GM18502 (cell line): ENCODE results near the gene NMRK2.
A peak's percentile ranks its signal among the peaks of the same experiment; 100 is the strongest.

Experiments used
- ATAC-seq: cut with Tn5 transposase; IDR thresholded peaks from one replicate; pipeline ENCODE4 v1.9.1; 2021; ENCODE audit warnings: mild to moderate bottlenecking; ENCODE audit not compliant: unreplicated experiment, poor library complexity

NMRK2 gene

DNA sequence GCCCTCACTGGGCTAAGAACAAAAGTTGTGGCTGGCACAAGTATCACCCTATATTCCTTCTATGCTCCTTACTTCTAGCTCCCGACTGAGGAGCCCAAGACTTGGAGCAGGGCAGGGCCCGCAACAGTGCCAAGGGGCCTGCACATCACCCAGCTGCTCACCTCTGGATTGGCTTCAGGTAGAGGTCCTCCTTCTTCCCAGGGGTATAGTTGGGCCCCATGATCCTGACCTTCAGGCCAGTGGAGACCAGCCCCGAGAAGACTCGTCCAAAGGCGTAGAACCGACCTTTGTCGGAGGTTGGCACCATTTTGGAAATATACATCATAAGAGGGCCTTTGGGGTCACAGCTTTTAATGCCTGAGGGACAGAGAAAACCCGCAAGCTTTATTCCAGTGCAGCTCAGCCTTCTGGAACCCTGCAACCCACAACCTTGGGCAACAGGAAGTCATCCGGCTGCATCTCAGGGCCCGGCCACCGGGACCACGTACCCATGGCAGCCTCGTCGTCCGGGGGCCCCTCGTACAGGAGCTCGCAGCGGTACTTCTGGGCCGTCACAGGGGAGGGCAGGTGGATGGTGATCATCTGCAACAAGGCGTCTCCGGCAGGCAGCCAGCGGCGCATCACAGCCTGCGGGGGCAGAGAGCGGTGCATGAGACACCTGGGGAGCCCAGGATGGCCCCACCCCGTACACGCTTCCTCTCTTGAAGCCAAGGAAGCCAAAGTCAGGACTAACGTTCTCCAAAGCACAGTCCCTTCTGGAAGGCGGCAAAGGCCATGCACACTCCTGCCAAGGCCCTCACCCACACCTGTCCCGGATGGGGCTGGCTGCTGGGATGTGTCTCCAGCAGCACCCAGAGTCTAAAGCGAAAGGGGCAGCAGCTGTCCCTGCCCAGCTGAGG lies 47.7 kb downstream of the NMRK2 start:
- no peak for ATAC-seq

DNA sequence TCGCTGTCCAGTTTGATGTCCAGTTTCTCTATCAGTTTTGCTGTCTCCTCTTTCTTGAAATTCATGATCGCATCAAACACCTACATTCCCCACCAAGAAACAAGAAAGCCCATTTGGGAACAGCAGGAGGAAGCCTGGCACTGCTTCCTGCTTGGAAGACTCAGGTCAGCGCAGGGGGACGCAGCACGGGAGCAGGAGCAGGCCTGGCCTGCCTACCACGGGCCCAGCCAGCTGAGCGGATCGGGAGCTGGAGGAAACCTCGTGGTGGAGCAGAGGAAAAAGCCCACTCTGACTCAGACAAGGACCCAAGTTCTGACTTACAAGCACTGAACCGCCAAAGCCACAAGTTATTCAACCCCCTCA lies 48.5 kb downstream of the NMRK2 start:
- no peak for ATAC-seq

DNA sequence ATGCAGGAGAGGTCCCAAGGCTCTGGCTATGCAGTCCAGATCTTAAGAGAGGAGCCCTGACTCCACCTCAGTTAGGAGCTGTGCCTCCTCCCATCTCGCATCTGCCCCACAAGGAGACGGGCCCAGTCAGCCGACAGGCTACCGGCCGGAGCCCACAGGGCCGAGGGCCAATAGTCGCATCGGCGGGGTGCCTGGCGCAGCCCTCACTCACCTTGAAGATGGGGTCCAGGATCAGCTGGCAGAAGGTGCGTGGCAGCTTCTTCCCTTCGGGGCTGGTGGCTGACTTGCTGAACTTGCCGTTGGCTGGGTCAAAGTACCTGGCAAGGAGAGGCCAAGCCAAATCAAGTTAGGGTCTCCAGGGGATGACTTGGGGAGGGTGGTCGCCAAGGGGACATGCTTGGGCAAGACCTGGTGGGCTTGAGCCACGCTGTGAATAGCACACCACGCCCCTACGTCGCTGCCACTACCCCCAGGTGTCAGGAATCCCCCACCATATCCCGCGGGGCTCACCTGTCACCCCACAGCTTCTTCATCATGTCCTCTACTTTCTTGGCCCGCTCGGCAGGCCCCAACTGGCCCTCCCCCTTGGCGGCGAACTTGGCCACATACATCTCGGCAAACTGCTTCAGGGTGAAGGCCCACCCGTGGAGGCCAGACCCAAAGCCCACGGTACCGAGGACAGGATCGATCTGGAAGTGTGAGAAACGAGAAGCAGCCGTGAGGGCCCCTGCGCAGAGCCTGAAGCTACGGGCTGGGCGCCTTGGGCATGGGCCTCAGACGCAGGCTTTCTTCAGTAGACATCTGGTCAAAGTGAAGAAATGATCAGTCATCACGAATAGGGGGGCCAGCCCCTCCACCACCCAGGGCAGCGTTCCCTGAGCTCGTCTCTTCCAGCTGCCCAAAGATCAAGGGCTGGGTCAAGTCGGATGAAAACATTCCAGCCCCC lies 49.1 kb downstream of the NMRK2 start:
- ATAC-seq, result no peak

DNA sequence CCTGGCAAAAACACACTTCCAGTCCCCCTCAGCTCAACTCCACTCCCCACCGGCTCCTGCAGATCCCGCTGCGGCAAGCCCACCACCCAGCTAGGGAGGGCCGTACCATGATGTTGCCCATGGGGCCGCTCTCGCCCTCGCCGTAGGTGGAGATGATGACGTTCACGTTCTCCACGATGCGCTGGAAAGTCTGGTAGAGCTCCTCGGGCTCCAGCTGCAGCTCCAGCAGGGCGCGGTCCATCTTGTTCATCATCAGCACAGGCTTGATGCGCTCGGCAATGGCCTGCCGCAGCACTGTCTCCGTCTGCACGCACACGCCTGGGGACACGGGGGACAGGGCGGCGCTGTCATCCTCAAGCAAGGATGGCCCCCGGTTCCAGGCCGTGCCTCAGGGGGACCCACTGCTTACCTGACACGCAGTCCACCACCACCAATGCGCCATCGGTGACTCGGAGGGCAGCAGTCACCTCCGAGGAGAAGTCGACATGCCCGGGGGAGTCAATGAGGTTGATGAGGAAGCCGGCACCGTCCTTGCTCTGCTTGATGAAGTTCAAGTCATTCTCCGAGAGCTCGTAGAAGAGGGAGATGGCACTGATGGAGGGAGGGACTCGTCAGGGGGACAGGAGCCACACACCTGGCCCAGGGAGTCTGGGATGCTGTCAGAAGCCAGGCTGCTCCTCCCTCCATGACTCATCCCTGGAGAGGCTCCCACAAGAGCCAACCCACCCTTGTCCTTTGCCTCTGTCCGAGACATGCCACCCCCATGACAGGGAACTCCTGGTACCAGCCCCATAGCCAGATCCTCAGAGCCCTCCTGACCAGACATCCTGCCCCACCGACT lies 50.1 kb downstream of the NMRK2 start:
- no peak for ATAC-seq

DNA sequence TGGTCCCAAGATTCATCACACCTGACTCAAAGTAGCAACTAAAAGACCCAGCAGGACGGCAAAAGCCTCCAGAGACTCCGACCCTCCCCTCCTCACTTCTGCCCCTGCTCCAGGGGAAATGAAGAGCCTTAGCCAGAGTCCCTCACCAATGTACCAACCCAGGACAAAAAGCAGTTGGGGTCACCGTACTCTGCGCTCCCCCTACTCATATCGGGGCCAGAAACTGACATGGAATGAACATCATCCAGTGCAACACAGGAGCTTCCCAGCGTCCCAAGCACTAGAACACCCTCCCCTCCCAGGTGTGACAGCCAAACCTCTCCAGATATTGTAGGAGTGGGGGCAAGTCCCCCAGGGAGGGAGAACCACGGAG lies 50.7 kb downstream of the NMRK2 start:
- no peak for ATAC-seq

DNA sequence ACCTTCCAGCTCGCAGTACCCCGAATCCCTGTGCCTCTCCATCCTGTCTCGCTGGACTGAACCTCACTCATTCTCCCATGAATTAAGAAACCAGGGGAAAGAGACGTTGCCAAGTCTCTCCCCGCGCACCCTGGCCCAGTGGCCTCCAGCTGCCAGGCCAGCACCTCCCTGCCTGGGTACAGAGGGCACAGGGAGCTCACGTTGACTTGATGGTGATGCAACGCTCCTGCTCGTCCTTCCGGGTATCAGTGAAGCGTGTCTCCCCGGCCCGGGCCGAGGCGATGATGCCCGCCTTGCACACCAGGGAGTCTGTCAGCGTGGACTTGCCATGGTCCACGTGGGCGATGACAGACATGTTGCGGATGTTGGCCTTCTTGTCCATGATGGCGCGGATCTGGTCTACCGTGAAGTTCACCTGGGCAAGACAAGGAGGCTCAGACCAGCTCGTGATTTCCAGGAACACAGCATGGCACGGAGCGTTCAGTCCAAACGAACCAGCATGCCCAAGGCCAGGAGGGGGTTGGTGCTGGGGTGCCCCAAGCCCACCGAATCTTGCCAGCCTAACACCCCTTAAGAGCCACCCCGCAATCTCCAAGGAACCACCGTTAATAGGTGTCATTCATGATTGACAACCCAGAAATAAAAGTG lies 51.2 kb downstream of the NMRK2 start:
- no peak for ATAC-seq

DNA sequence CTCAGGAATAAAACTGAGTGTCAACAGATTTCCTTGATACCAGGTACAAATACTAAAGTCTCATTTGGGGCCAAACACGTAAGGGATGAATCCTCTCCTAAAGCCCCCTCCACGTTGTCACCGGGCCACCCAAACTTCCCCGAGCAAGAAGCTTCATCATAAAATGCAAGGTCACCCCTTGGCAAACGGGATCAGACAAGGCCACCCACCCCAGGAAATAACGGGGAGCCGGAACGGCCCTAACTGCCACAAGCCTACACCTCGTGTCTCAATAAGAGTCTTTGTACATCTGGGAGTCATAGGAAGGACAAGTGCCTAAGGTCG lies 51.7 kb downstream of the NMRK2 start:
- ATAC-seq, result no peak

DNA sequence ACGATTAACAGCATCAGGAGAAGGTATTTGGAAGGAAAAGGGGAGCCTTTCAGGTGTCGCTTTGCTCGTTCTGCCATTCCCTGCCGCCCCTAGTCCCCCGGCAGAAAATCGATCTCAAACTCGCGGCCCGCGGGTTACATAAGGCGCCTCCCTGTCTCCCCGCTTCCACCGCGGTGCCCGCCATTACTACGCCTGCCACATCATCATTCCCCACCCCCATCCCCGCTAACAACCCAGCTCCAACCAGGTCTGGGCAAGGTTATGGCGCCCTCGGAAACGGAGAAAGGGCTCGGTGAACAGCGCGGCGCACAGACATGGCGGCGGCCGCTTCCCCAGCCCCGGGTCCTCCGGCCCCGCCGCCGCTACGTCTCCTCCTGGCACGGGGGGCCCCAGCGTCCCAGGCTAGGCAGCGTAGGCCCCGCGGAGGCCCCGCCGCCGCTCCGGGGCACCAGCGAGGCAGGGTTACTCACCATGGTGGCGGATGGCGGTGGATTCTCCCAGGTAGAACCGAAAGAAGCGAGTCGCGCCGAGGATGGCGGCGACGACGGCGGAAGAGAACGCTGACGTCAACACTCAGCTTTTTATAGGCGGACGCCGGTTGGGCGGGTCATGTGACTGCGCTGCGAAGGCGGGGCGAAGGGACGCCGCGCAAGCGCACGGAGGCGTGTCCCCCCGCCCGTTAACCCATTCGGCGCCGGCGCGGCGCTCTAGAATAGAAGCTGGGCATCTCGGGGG lies 52.2 kb downstream of the NMRK2 start, which contains the start of gene EEF2:
Gene EEF2, minus strand, starts transcription at position 556 of the 735 bp plus-strand sequence. Its CDS starts 83 bp downstream, at position 473.
- peak; percentile 61 for ATAC-seq

DNA sequence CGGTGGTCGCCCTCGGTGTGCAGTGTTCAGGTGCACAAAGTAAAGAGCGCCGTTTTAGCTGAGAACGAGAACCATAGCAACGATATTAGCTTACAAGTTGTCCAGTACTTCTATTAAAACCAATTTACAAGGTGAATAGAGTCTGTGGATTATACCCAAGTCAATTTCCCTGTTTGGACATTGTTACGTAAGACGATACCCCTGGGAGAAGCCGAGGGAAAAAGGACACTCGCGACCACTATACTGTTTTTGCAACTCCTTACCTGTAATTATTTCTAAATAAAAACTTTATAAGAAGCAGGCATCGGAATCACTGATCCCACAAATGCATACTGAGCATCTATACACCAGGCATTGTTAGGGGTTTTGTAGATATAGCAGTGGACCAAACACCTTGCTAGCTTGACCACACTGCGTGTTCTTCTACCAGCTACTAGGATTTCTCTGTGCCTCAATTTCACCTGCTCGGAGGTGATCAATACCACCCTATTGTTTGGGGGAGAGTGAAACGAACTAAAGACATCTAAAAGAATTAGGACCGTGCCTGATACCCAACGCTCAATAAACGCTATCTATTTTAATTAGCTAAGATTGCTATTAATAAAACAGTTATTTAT lies 52.9 kb downstream of the NMRK2 start:
- ATAC-seq, result no peak

DNA sequence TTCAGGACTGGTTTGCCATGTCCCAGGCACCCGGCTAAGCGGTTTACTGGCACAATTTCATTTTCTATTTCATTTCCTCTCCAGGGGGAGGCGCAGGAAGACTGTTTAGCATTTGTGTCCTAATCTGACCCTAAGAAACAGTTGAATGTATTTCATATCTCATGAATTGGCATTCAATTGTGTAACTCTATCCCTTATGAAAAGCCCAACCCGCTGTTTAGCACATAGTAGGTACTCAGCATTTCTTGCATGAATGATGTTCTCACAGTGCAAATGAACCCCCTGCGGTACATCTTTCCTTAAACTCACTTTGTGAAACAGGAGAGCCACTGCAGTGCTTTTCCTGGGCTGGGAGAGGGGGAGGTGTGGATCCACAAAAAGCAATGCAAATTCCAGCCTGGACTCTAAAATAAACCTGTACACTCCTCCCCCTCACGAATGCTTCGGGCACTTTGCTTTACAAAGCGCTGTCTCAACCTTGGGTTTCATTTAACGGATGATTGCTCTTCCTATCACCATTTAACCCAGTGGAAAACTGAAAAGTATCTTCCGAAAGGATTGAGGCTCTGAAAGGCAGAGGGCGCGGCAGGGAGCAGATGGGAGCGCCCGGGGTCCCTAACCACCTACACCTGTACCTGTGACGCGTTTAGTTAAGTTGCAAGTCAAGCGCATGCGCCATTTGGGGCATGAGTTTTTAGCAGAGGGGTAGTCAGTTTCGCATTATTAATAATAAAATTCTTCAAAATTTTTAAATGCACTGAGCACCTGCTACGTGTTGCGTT lies 53.6 kb downstream of the NMRK2 start:
- ATAC-seq, result no peak

DNA sequence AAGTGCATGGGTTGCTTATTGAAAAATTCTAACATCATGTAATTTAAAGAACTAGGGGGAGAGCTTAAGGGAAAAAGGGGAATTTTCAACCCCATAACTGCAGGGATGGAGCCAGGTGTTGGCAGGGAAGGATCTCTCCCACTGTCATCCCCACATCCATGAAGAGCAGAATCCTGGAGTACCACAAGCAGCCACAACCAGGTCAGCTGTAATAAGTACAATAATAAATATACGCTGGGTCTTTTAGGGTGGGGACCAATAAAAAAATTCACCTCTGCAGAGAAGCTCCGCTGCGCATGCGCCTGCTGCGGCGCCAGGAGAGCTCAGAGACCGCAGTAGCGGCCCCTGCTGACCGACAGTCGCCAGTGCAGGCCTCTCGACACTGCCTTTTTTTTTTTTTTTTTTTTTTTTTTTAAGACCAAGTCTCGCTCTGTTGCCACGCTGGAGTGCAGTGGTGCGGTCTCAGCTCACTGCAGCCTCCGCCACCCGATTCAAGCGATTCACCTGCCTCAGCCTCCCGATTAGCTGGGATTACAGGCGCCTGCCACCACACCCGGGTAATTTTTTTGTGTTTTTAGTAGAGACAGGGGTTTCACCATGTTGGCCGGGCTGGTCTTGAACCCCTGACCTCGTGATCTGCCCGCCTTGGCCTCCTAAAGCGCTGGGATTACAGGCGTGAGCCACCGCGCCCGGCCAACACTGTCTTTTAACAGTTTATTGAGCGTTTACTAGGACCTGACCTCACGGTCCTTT lies 54.9 kb downstream of the NMRK2 start:
- ATAC-seq, result no peak

DNA sequence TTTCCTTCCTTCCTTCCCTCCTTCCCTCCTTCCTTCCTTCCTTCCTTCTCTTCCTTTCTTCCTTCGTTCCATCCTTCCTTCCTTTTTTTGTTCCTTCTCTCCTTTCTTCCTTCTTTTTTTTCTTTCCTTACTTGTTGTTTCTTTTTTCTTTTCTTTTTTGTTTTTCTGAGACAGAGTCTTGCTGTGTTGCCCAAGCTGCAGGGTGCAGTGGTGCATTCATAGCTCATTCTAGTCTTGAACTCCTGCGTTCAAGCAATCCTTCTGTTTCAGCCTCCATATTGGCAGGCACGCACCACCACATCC lies 57.9 kb downstream of the NMRK2 start:
- no peak for ATAC-seq
